Heart left ventricle (tissue), 16 donors: ENCODE data around the gene CLDN11. TPM values are rescaled to one million over a fixed set of nuclear protein-coding genes. Genes with fewer than 3 reads are reported as not detected.

Experiments
- ATAC-seq, 4 donors: fragments of 200-7000 bp; cut with Tn5 transposase; one replicate each; pipeline ENCODE4 v1.9.1; 2020 to 2022; ENCODE audit warnings: moderate library complexity in 4 of 4, mild to moderate bottlenecking in 3 of 4, moderate number of reproducible peaks in 1 of 4
- DNase-seq, 5 donors: peaks; one replicate each; pipeline ENCODE4 v3.0.0-alpha.2; 2020
- H3K27ac ChIP-seq, 12 donors: fragments of 200-600 bp; sonication (generic) in 4 of 12; one replicate each; pipeline versions ENCODE4 v1.5.0 to v1.8.0; 2016 to 2022; ENCODE audit warnings: mild to moderate bottlenecking in 2 of 12
- H3K27me3 ChIP-seq, 9 donors: fragments of 200-600 bp; sonication (generic) in 2 of 9; one replicate each; pipeline versions ENCODE4 v1.5.1 to v1.8.0; 2016 to 2022; ENCODE audit warnings: mild to moderate bottlenecking in 3 of 9
- H3K36me3 ChIP-seq, 9 donors: fragments of 200-600 bp; sonication (generic) in 2 of 9; one replicate each; pipeline versions ENCODE4 v1.5.0 to v1.8.0; 2018 to 2022; ENCODE audit warnings: mild to moderate bottlenecking in 2 of 9
- H3K4me1 ChIP-seq, 12 donors: fragments of 200-600 bp; sonication (generic) in 4 of 12; one replicate each; pipeline versions ENCODE4 v1.5.0 to v1.8.0; 2016 to 2022; ENCODE audit warnings: mild to moderate bottlenecking in 3 of 12
- H3K4me3 ChIP-seq, 12 donors: fragments of 200-600 bp; sonication (generic) in 4 of 12; one replicate each; pipeline versions ENCODE4 v1.5.0 to v1.8.0; 2017 to 2022; ENCODE audit warnings: mild to moderate bottlenecking in 9 of 12, moderate library complexity in 4 of 12
- H3K9me3 ChIP-seq, 12 donors: fragments of 200-600 bp; sonication (generic) in 4 of 12; one replicate each; pipeline versions ENCODE4 v1.5.0 to v1.8.0; 2016 to 2022; ENCODE audit warnings: mild to moderate bottlenecking in 1 of 12
- CTCF ChIP-seq, 12 donors: fragments of 200-600 bp; sonication (generic) in 4 of 12; IDR thresholded peaks; one replicate each; pipeline versions ENCODE4 v1.5.0 to v1.8.0; 2018 to 2022; ENCODE audit warnings: antibody characterized with exemption in 12 of 12, mild to moderate bottlenecking in 5 of 12
- POLR2A ChIP-seq, 2 donors: fragments of 450-650 bp; IDR thresholded peaks; one replicate each; pipeline ENCODE4 v1.6.1; 2017; ENCODE audit warnings: antibody characterized with exemption in 2 of 2, mild to moderate bottlenecking in 2 of 2, moderate library complexity in 2 of 2
- WGBS, 4 donors: extraction: QIAGEN DNeasy Blood & Tissue Kit in 2 of 4; methylation state at CpG; one replicate each; pipeline versions ENCODE4 v1.1.5 to v1.1.7; 2013 to 2018; 5-methylcytosine and 5-hydroxymethylcytosine counted together
- intact Hi-C, 10 donors: fragments of 100-400 bp; cut with DNase I; formaldehyde crosslinking; loops; one replicate each; pipeline versions ENCODE4 v1.11.1 to v1.14.2; 2022
- polyA plus RNA-seq, 2 donors: library from polyadenylated mRNA; stranded (reverse); fragments of 200-250 nt; gene quantifications; one replicate each; pipeline ENCODE4 v1.2.3, GENCODE V29; 2013
- total RNA-seq, 9 donors: library from RNA; depleted of rRNA in 2 of 9; stranded (reverse); fragments of >200 nt in 2 of 9; fragmentation: NEBNext Ultra II Directional in 3 of 9; extraction: Animal tissue kit (Norgen Biotek cat#: 25700) in 3 of 9; gene quantifications; one replicate each; pipeline versions ENCODE4 v1.1.0 to v1.2.4, GENCODE V29; 2016 to 2023
- donor health status: ischemic (EF 13 %, LVEDD 7.1; RV severe dilation, severe dysfunction).
- donor health status: healthy with polysubstance abuse.
- donor health status: DM: no; HTN: yes; CAD: no.
- donor health status: DM: no; HTN: no; CAD: no.
- donor health status: ischemic (EF 25% LVEDD 6.9; RV normal size, moderate dysfunction).
- donor health status: ischemic (EF 25% LVEDD 5.7; RV mildly dilated, moderate dysfunction).
- donor health status: healthy.
- donor health status: DM: yes; HTN: yes; CAD: no.
- donor health status: ischemic (EF 35%, LVEDD 5.7; RV mildly dilated, moderate dysfunction).
- donor health status: nonischemic (EF 11% LVEDD 7.7; RV severe dilation, severe dysfunction).
- donor health status: DM: yes; HTN: yes; CAD: no.
- donor health status: PGD.
- donor health status: ischemic (EF 29% LVEDD 5.4; RV normal size, mild dysfunction).
- donor health status: nonischemic (EF 23%, LVEDD 6.1; RV moderate dilation, normal function).

The CLDN11 gene
- total and polyA plus RNA-seq, 11 donors: 1.5 to 12.5 (median 3.0) TPM

GRCh38 chr3:170473358-170473757 lies 54.7 kb downstream of the CLDN11 start:
- intact Hi-C loops: no loop called here
- no peaks in the 10 kb centered on the region for H3K36me3 ChIP-seq
- no peaks in the 10 kb centered on the region for H3K27me3 ChIP-seq
- TF ChIP-seq CTCF (IDR thresholded peaks at IDR 0.05) (no peak), POLR2A (IDR thresholded peaks at IDR 0.05) (no peak)
- no peaks in the 10 kb centered on the region for H3K4me1 ChIP-seq
- ATAC-seq (peak in 2 of 4 donors; percentile 41 to 64), DNase-seq (no peak)
- no peaks in the 10 kb centered on the region for H3K9me3 ChIP-seq
- 30 to 46% (median 38%) methylated on average over 3 of the region's 3 CpGs for WGBS, 4 donors
- no peak overlapping the region for H3K4me3 ChIP-seq
- no peak overlapping the region for H3K27ac ChIP-seq

- Histone ChIP-seq H3K4me3 (no peak overlapping the region), H3K9me3 (no peaks in the 10 kb centered on the region), H3K27me3 (no peaks in the 10 kb centered on the region), H3K36me3 (no peaks in the 10 kb centered on the region), H3K4me1 (no peaks in the 10 kb centered on the region), H3K27ac (no peak overlapping the region)
- ATAC-seq (no peak), DNase-seq (no peak)
- 67 to 84% (median 72%) methylated on average over 3 of the region's 3 CpGs for WGBS, 4 donors
- intact Hi-C loops: no loop called here
- no peak for TF ChIP-seq CTCF (IDR thresholded peaks at IDR 0.05)
- no peak for TF ChIP-seq POLR2A (IDR thresholded peaks at IDR 0.05)
These were observed 56.5 kb downstream of the CLDN11 start for GRCh38 chr3:170475092-170475685.

- no peaks in the 10 kb centered on the region for H3K27me3 ChIP-seq
- no peak for TF ChIP-seq CTCF (IDR thresholded peaks at IDR 0.05)
- TF ChIP-seq POLR2A (IDR thresholded peaks at IDR 0.05): no peak
- no peak overlapping the region for H3K4me3 ChIP-seq
- intact Hi-C loops: no loop called here
- H3K4me1 ChIP-seq: no peaks in the 10 kb centered on the region
- 33 to 52% (median 43%) methylated on average over 6 of the region's 6 CpGs for WGBS, 4 donors
- no peak overlapping the region for H3K27ac ChIP-seq
- ATAC-seq (peak in 1 of 4 donors; percentile 42), DNase-seq (no peak)
- H3K36me3 ChIP-seq: no peaks in the 10 kb centered on the region
- no peaks in the 10 kb centered on the region for H3K9me3 ChIP-seq
These were observed 57.6 kb downstream of the CLDN11 start for GRCh38 chr3:170476291-170476690.

GRCh38 chr3:170477395-170477794 lies 58.7 kb downstream of the CLDN11 start:
- intact Hi-C loops: no loop called here
- H3K36me3 ChIP-seq: no peaks in the 10 kb centered on the region
- no peaks in the 10 kb centered on the region for H3K27me3 ChIP-seq
- no peak overlapping the region for H3K27ac ChIP-seq
- WGBS, 4 donors: 46 to 90% (median 57%) methylated on average over 2 of the region's 2 CpGs
- DNase-seq (no peak), ATAC-seq (no peak)
- TF ChIP-seq CTCF (IDR thresholded peaks at IDR 0.05): no peak
- no peak for TF ChIP-seq POLR2A (IDR thresholded peaks at IDR 0.05)
- no peak overlapping the region for H3K4me3 ChIP-seq
- no peaks in the 10 kb centered on the region for H3K9me3 ChIP-seq
- H3K4me1 ChIP-seq: no peaks in the 10 kb centered on the region
